ENCODE measurements around the gene PTPRD. TPM values are rescaled to one million over a fixed set of nuclear protein-coding genes. Genes with fewer than 3 reads are reported as not detected.

Gene PTPRD
- total RNA-seq, 2 donors from 2014 or later: 60.1 to 75.7 TPM

- H3K9me3 ChIP-seq: no peaks in the 10 kb centered on the region
- no peak overlapping the region for H3K9ac ChIP-seq (ENCODE audit: low read depth in 2 of 2, low read length in 2 of 2)
- no peaks in the 10 kb centered on the region for H3K36me3 ChIP-seq
- no peak overlapping the region for H3K27ac ChIP-seq
- intact Hi-C loops (cut with DNase I): no loop called here
- H3K4me3 ChIP-seq: no peak overlapping the region
- DNase-seq: no peak
- TF ChIP-seq CTCF (IDR thresholded peaks at IDR 0.05): no peak
- H3K27me3 ChIP-seq: no peaks in the 10 kb centered on the region
- H3K4me1 ChIP-seq: no peaks in the 10 kb centered on the region
Observed at GRCh38 chr9:9874270-9874669, 738.5 kb downstream of the PTPRD start.

- intact Hi-C loops (cut with DNase I): no loop called here
Observed at GRCh38 chr9:9862235-9862810, 750.5 kb downstream of the PTPRD start.

GRCh38 chr9:9855177-9856078 is 757.4 kb downstream of the PTPRD start:
- TF ChIP-seq CTCF (IDR thresholded peaks at IDR 0.05): no peak
- Histone ChIP-seq H3K27me3 (no peaks in the 10 kb centered on the region), H3K9me3 (no peaks in the 10 kb centered on the region), H3K9ac (ENCODE audit: low read depth in 2 of 2, low read length in 2 of 2) (no peak overlapping the region), H3K27ac (no peak overlapping the region), H3K36me3 (no peaks in the 10 kb centered on the region), H3K4me3 (no peak overlapping the region), H3K4me1 (no peaks in the 10 kb centered on the region)
- no peak for DNase-seq
- intact Hi-C loops (cut with DNase I): no loop called here

More at GRCh38 chr9:9862235-9862810, 750.5 kb downstream of the PTPRD start:
- no peaks in the 10 kb centered on the region for H3K36me3 ChIP-seq
- H3K27me3 ChIP-seq: no peaks in the 10 kb centered on the region
- TF ChIP-seq CTCF (IDR thresholded peaks at IDR 0.05): no peak
- DNase-seq: no peak
- H3K4me3 ChIP-seq: no peak overlapping the region
- no peaks in the 10 kb centered on the region for H3K4me1 ChIP-seq
- no peak overlapping the region for H3K27ac ChIP-seq
- no peaks in the 10 kb centered on the region for H3K9me3 ChIP-seq
- H3K9ac ChIP-seq (ENCODE audit: low read depth in 2 of 2, low read length in 2 of 2): no peak overlapping the region

- Histone ChIP-seq H3K9ac (ENCODE audit: low read depth in 2 of 2, low read length in 2 of 2) (no peak overlapping the region), H3K27ac (no peak overlapping the region), H3K4me1 (no peaks in the 10 kb centered on the region), H3K4me3 (no peak overlapping the region), H3K36me3 (no peaks in the 10 kb centered on the region), H3K27me3 (no peaks in the 10 kb centered on the region), H3K9me3 (no peaks in the 10 kb centered on the region)
- no peak for TF ChIP-seq CTCF (IDR thresholded peaks at IDR 0.05)
- no peak for DNase-seq
- intact Hi-C loops (cut with DNase I): no loop called here
Observed at GRCh38 chr9:9847750-9848149, 765.1 kb downstream of the PTPRD start.

GRCh38 chr9:9846557-9846956 is 766.2 kb downstream of the PTPRD start:
- Histone ChIP-seq H3K9ac (ENCODE audit: low read depth in 2 of 2, low read length in 2 of 2) (no peak overlapping the region), H3K27ac (no peak overlapping the region), H3K4me3 (no peak overlapping the region), H3K9me3 (no peaks in the 10 kb centered on the region), H3K36me3 (no peaks in the 10 kb centered on the region), H3K27me3 (no peaks in the 10 kb centered on the region), H3K4me1 (no peaks in the 10 kb centered on the region)
- TF ChIP-seq CTCF (IDR thresholded peaks at IDR 0.05): no peak
- DNase-seq: no peak
- intact Hi-C loops (cut with DNase I): no loop called here
